H9 (cell line): Measurements from ENCODE around the gene AKAP11. TPM values are rescaled to one million over a fixed set of nuclear protein-coding genes. Genes with fewer than 3 reads are reported as not detected.
A peak's percentile ranks its signal among the peaks of the same experiment; 100 is the strongest.

Source experiments
- DNase-seq: peaks from one replicate; pipeline ENCODE4 v3.0.0-alpha.2; 2017
- H2AFZ ChIP-seq: one replicate; pipeline ENCODE4 v1.6.1; 2013; ENCODE audit warnings: mild to moderate bottlenecking, low read length, control low read depth, moderate library complexity
- H2AK5ac ChIP-seq: 2 replicates; pipeline ENCODE4 v1.6.1; 2013; ENCODE audit warnings: low read length, control low read depth, mixed read lengths; ENCODE audit not compliant: insufficient read length
- H2BK120ac ChIP-seq: one replicate; pipeline ENCODE4 v1.6.1; 2013; ENCODE audit warnings: low read depth, mild to moderate bottlenecking, low read length, control low read depth, inconsistent platforms; ENCODE audit not compliant: poor library complexity, severe bottlenecking
- H2BK12ac ChIP-seq: 2 replicates; pipeline ENCODE4 v1.6.1; 2013; ENCODE audit warnings: low read length, control low read depth, mixed read lengths, low read depth; ENCODE audit not compliant: insufficient read length
- H2BK15ac ChIP-seq: 2 replicates; pipeline ENCODE4 v1.6.1; 2013; ENCODE audit warnings: low read depth, low read length, control low read depth
- H2BK20ac ChIP-seq: one replicate; pipeline ENCODE4 v1.6.1; 2013; ENCODE audit warnings: low read depth, mild to moderate bottlenecking, low read length, control low read depth, inconsistent platforms; ENCODE audit not compliant: poor library complexity, severe bottlenecking
- H2BK5ac ChIP-seq: 2 replicates; pipeline ENCODE4 v1.6.1; 2013; ENCODE audit warnings: low read length, control low read depth, mixed read lengths; ENCODE audit not compliant: insufficient read length
- H3K14ac ChIP-seq: 2 replicates; pipeline ENCODE4 v1.6.1; 2013; ENCODE audit warnings: low read length, control low read depth; ENCODE audit not compliant: insufficient read depth
- H3K18ac ChIP-seq: 2 replicates; pipeline ENCODE4 v1.6.1; 2013; ENCODE audit warnings: low read depth, mild to moderate bottlenecking, mixed read lengths, low read length, control low read depth; ENCODE audit not compliant: insufficient read length
- H3K23ac ChIP-seq: 2 replicates; pipeline ENCODE4 v1.6.1; 2013; ENCODE audit warnings: low read length, control low read depth, mixed read lengths, low read depth; ENCODE audit not compliant: insufficient read length
- H3K23me2 ChIP-seq: 2 replicates; pipeline ENCODE4 v1.6.1; 2013; ENCODE audit warnings: low read depth, mild to moderate bottlenecking, mixed read lengths, low read length, control low read depth; ENCODE audit not compliant: insufficient read length, poor library complexity, severe bottlenecking
- H3K27ac ChIP-seq: 2 replicates; pipeline ENCODE4 v1.5.1; 2013; ENCODE audit warnings: low read length, control low read depth, mixed read lengths, low read depth; ENCODE audit not compliant: insufficient read length
- H3K27me3 ChIP-seq: 2 replicates; pipeline ENCODE4 v1.6.1; 2013; ENCODE audit warnings: low read length, control low read depth, inconsistent platforms; ENCODE audit not compliant: insufficient read depth
- H3K4ac ChIP-seq: 2 replicates; pipeline ENCODE4 v1.6.1; 2013; ENCODE audit warnings: low read depth, mild to moderate bottlenecking, control low read depth, inconsistent platforms, low read length, moderate library complexity
- H3K4me1 ChIP-seq: 2 replicates; pipeline ENCODE4 v1.6.1; 2013; ENCODE audit warnings: low read length, control low read depth, inconsistent platforms; ENCODE audit not compliant: insufficient read depth
- H3K4me2 ChIP-seq: 2 replicates; pipeline ENCODE4 v1.6.1; 2013; ENCODE audit warnings: low read length, control low read depth, mixed read lengths; ENCODE audit not compliant: insufficient read length, insufficient read depth
- H3K56ac ChIP-seq: 2 replicates; pipeline ENCODE4 v1.6.1; 2013; ENCODE audit warnings: low read depth, mild to moderate bottlenecking, mixed read lengths, low read length, control low read depth; ENCODE audit not compliant: insufficient read length
- H3K79me1 ChIP-seq: 2 replicates; pipeline ENCODE4 v1.6.1; 2013; ENCODE audit warnings: low read depth, mild to moderate bottlenecking, moderate library complexity, low read length, control low read depth, inconsistent platforms; ENCODE audit not compliant: insufficient read depth, poor library complexity, severe bottlenecking
- H3K79me2 ChIP-seq: 2 replicates; pipeline ENCODE4 v1.6.1; 2013; ENCODE audit warnings: low read length, control low read depth, inconsistent platforms; ENCODE audit not compliant: insufficient read depth
- H3K9ac ChIP-seq: 2 replicates; pipeline ENCODE4 v1.6.1; 2013; ENCODE audit warnings: low read length, control low read depth, mixed read lengths; ENCODE audit not compliant: insufficient read length; ENCODE audit errors: extremely low read depth
- H3K9me3 ChIP-seq: one replicate; pipeline ENCODE4 v1.6.1; 2013; ENCODE audit warnings: low read depth, low read length, inconsistent platforms; ENCODE audit not compliant: control insufficient read depth
- H3T11ph ChIP-seq: one replicate; pipeline ENCODE4 v1.6.1; 2013; ENCODE audit warnings: mild to moderate bottlenecking, low read length, control low read depth, inconsistent platforms
- H4K20me1 ChIP-seq: one replicate; pipeline ENCODE4 v1.6.1; 2013; ENCODE audit not compliant: control insufficient read depth, insufficient read length, insufficient read depth
- H4K5ac ChIP-seq: 2 replicates; pipeline ENCODE4 v1.6.1; 2013; ENCODE audit warnings: low read depth, mild to moderate bottlenecking, mixed read lengths, low read length, control low read depth; ENCODE audit not compliant: insufficient read length
- H4K8ac ChIP-seq: replicated peaks from 2 replicates; pipeline ENCODE4 v1.6.1; 2013; ENCODE audit warnings: low read length, control low read depth, mixed read lengths, low read depth; ENCODE audit not compliant: insufficient read length
- H4K91ac ChIP-seq: 2 replicates; pipeline ENCODE4 v1.6.1; 2013; ENCODE audit warnings: low read depth, mild to moderate bottlenecking, moderate library complexity, mixed read lengths, low read length, control low read depth; ENCODE audit not compliant: insufficient read length
- H3K27ac Mint-ChIP-seq, 3 experiments: 2 replicates in 2 of 3; 3 replicates in 1 of 3; pipeline ENCODE4 v1.8.0; 2020 to 2021; ENCODE audit warnings: mixed read lengths in 3 of 3, mild to moderate bottlenecking in 1 of 3, moderate library complexity in 1 of 3
- H3K27me3 Mint-ChIP-seq: 2 replicates; pipeline ENCODE4 v1.8.0; 2021; ENCODE audit warnings: low read depth, mild to moderate bottlenecking, moderate library complexity, mixed read lengths
- H3K36me3 Mint-ChIP-seq, 3 experiments: 2 replicates in 2 of 3; 3 replicates in 1 of 3; pipeline ENCODE4 v1.8.0; 2020 to 2021; ENCODE audit warnings: low read depth in 3 of 3, mixed read lengths in 3 of 3; ENCODE audit not compliant: insufficient read depth in 1 of 3
- H3K4me1 Mint-ChIP-seq, 2 experiments: 2 replicates each; pipeline ENCODE4 v1.8.0; 2020; ENCODE audit warnings: mixed read lengths in 2 of 2
- H3K4me3 Mint-ChIP-seq, 2 experiments: 2 replicates in 1 of 2; 3 replicates in 1 of 2; pipeline ENCODE4 v1.8.0; 2020 to 2021; ENCODE audit warnings: mild to moderate bottlenecking in 2 of 2, mixed read lengths in 2 of 2, moderate library complexity in 1 of 2
- H3K9me3 Mint-ChIP-seq, 2 experiments: 2 replicates in 1 of 2; 3 replicates in 1 of 2; pipeline ENCODE4 v1.8.0; 2020; ENCODE audit warnings: mild to moderate bottlenecking in 2 of 2, mixed read lengths in 2 of 2, moderate library complexity in 1 of 2
- CTCF ChIP-seq: fragments of 200-600 bp; sonication (generic); conservative IDR thresholded peaks from 3 replicates; pipeline ENCODE4 v1.8.0; 2021; ENCODE audit warnings: antibody characterized with exemption, mild to moderate bottlenecking
- WGBS: extraction: QIAGEN DNeasy Blood & Tissue Kit; methylation state at CpG from one replicate; pipeline ENCODE4 v1.1.7; 2013; ENCODE audit warnings: missing lambda C conversion rate, low lambda C conversion rate, mixed read lengths; ENCODE audit not compliant: insufficient read length; ENCODE audit errors: extremely low coverage; 5-methylcytosine and 5-hydroxymethylcytosine counted together
- total RNA-seq: library from RNA; stranded (reverse); gene quantifications from 2 replicates; pipeline ENCODE4 v1.2.1, GENCODE V29; 2021

AKAP11 gene
- total RNA-seq, 1 experiment from 2014 or later = 20.5 TPM

GRCh38 chr13:42247883-42248282, 24.1 kb upstream of the AKAP11 start:
- Mint-ChIP-seq H3K4me1 (no peaks in the 10 kb centered on the region), H3K36me3 (no peaks in the 10 kb centered on the region), H3K27ac (peak overlapping the region in 1 of 3 experiments; percentile 44; a peak in 1 of 7 replicates), H3K4me3 (no peak overlapping the region), H3K27me3 (no peaks in the 10 kb centered on the region; the same call in 1 of the 2 replicates), H3K9me3 (no peaks in the 10 kb centered on the region)
- no peak overlapping the region for H3K4me2 ChIP-seq
- H2BK12ac ChIP-seq = no peak overlapping the region
- no peak overlapping the region for H4K8ac ChIP-seq
- no peak overlapping the region for H2BK120ac ChIP-seq
- H2BK15ac ChIP-seq = no peak overlapping the region
- no peak overlapping the region for H2BK20ac ChIP-seq
- H3K27me3 ChIP-seq = no peaks in the 10 kb centered on the region
- no CpG with 5 or more reads among the region's 2 CpGs for WGBS
- H3K79me1 ChIP-seq = no peaks in the 10 kb centered on the region
- no peak overlapping the region for H3T11ph ChIP-seq
- no peak overlapping the region for H3K14ac ChIP-seq
- H3K9me3 ChIP-seq = no peaks in the 10 kb centered on the region
- H4K5ac ChIP-seq = no peak overlapping the region
- no peak overlapping the region for H2BK5ac ChIP-seq
- no peak overlapping the region for H2AFZ ChIP-seq
- H3K79me2 ChIP-seq = no peaks in the 10 kb centered on the region
- DNase-seq = no peak
- no peak overlapping the region for H3K4ac ChIP-seq
- no peak overlapping the region for H3K56ac ChIP-seq
- H4K20me1 ChIP-seq = no peaks in the 10 kb centered on the region
- no peak overlapping the region for H3K18ac ChIP-seq
- TF ChIP-seq CTCF = no peak
- no peak overlapping the region for H3K9ac ChIP-seq
- no peaks in the 10 kb centered on the region for H3K4me1 ChIP-seq
- H2AK5ac ChIP-seq = no peak overlapping the region
- H4K91ac ChIP-seq = no peak overlapping the region
- no peak overlapping the region for H3K23ac ChIP-seq
- H3K23me2 ChIP-seq = no peaks in the 10 kb centered on the region
- no peak overlapping the region for H3K27ac ChIP-seq
